T-cell (primary cell): ENCODE results near the gene MPEG1. TPM values are rescaled to one million over a fixed set of nuclear protein-coding genes. Genes with fewer than 3 reads are reported as not detected.

ENCODE experiments used
- ATAC-seq, 4 experiments: fragments of 200-7000 bp in 3 of 4; fragments of 150-1000 bp in 1 of 4; cut with Tn5 transposase; replicated peaks in 1 of 4; 1 replicate in 3 of 4; 2 replicates in 1 of 4; pipeline ENCODE4 v1.10.0; 2021; ENCODE audit warnings: moderate library complexity in 3 of 4, mild to moderate bottlenecking in 2 of 4, moderate number of reproducible peaks in 1 of 4
- CTCF ChIA-PET, 2 donors: fragments of 300-600 bp; sonication (Branson Sonifier 250); formaldehyde crosslinking; loops; one replicate each; lab custom pipeline; 2022; ENCODE audit warnings: antibody characterized with exemption in 2 of 2; lab: Charles Lee
- POLR2A ChIA-PET, 2 donors: fragments of 300-600 bp; sonication (Branson Sonifier 250); formaldehyde crosslinking; loops; one replicate each; lab custom pipeline; 2022; ENCODE audit warnings: antibody characterized with exemption in 2 of 2; lab: Charles Lee
- DNase-seq, 35 experiments: peaks; one replicate each; pipeline versions ENCODE4 v3.0.0 to v3.0.0-alpha.2; 2013 to 2023
- H3K27ac ChIP-seq: one replicate; pipeline ENCODE4 v1.5.1; 2013; ENCODE audit warnings: low read length
- H3K27me3 ChIP-seq, 2 experiments: replicated peaks in 1 of 2; 1 replicate in 1 of 2; 2 replicates in 1 of 2; pipeline versions ENCODE4 v1.6.1 to v1.7.0; 2013; ENCODE audit warnings: low read length in 1 of 2, mixed read lengths in 1 of 2; ENCODE audit not compliant: control insufficient read depth in 2 of 2, insufficient read depth in 2 of 2; ENCODE audit errors: extremely low read depth in 1 of 2
- H3K36me3 ChIP-seq, 2 donors: 1 replicate in 1 of 2; 2 replicates in 1 of 2; pipeline versions ENCODE4 v1.6.1 to v1.7.0; 2013; ENCODE audit warnings: low read length in 1 of 2; ENCODE audit not compliant: control insufficient read depth in 2 of 2, insufficient read depth in 1 of 2; ENCODE audit errors: extremely low read depth in 1 of 2
- H3K4me1 ChIP-seq, 2 experiments: 1 replicate in 1 of 2; 2 replicates in 1 of 2; pipeline versions ENCODE4 v1.6.1 to v1.7.0; 2013; ENCODE audit warnings: low read length in 2 of 2, mixed read lengths in 1 of 2; ENCODE audit not compliant: insufficient read depth in 2 of 2, control insufficient read depth in 1 of 2; ENCODE audit errors: extremely low read depth in 1 of 2
- H3K4me3 ChIP-seq, 2 donors: 1 replicate in 1 of 2; 2 replicates in 1 of 2; pipeline versions ENCODE4 v1.5.1 to v1.7.0; 2013; ENCODE audit warnings: mild to moderate bottlenecking in 2 of 2, low read length in 1 of 2, moderate library complexity in 1 of 2; ENCODE audit not compliant: control insufficient read depth in 1 of 2; ENCODE audit errors: extremely low read depth in 1 of 2
- H3K9me3 ChIP-seq: 2 replicates; pipeline ENCODE4 v1.7.0; 2013
- H3K27ac Mint-ChIP-seq, 2 donors: one replicate each; pipeline ENCODE4 v1.8.0; 2020 to 2021; ENCODE audit warnings: mild to moderate bottlenecking in 2 of 2, mixed read lengths in 2 of 2
- H3K27me3 Mint-ChIP-seq, 2 donors: one replicate each; pipeline ENCODE4 v1.8.0; 2021 to 2022; ENCODE audit warnings: mixed read lengths in 2 of 2
- H3K36me3 Mint-ChIP-seq: one replicate; pipeline ENCODE4 v1.8.0; 2021; ENCODE audit warnings: mixed read lengths
- H3K4me1 Mint-ChIP-seq, 3 donors: one replicate each; pipeline ENCODE4 v1.8.0; 2020 to 2022; ENCODE audit warnings: mixed read lengths in 3 of 3, mild to moderate bottlenecking in 1 of 3
- H3K4me3 Mint-ChIP-seq, 3 donors: one replicate each; pipeline ENCODE4 v1.8.0; 2020 to 2022; ENCODE audit warnings: mild to moderate bottlenecking in 3 of 3, mixed read lengths in 3 of 3, moderate library complexity in 3 of 3
- H3K9me3 Mint-ChIP-seq, 3 donors: one replicate each; pipeline ENCODE4 v1.8.0; 2020 to 2022; ENCODE audit warnings: mixed read lengths in 3 of 3
- WGBS: methylation state at CpG from one replicate; pipeline ENCODE4 v1.1.5; 2013; ENCODE audit warnings: missing lambda C conversion rate; ENCODE audit not compliant: insufficient coverage; 5-methylcytosine and 5-hydroxymethylcytosine counted together
- total RNA-seq, 35 experiments: library from RNA in 6 of 35; stranded (reverse) in 6 of 35; fragments of 120-200 nt in 1 of 35; gene quantifications; one replicate each; pipeline versions ENCODE4 v1.2.1 to v1.2.4 and lab custom pipeline; 2013 to 2026

The MPEG1 gene
- total RNA-seq, 5 donors from 2014 or later (not counting 1 experiment from before 2014, with no cell fraction given): 0.93 to 3.0 (median 1.4) TPM

GRCh38 chr11:59196777-59197176 lies 15.9 kb downstream of the MPEG1 start:
- CTCF ChIA-PET: no interaction called here
- 86% methylated on average over 1 of the region's 2 CpGs for WGBS

DNA sequence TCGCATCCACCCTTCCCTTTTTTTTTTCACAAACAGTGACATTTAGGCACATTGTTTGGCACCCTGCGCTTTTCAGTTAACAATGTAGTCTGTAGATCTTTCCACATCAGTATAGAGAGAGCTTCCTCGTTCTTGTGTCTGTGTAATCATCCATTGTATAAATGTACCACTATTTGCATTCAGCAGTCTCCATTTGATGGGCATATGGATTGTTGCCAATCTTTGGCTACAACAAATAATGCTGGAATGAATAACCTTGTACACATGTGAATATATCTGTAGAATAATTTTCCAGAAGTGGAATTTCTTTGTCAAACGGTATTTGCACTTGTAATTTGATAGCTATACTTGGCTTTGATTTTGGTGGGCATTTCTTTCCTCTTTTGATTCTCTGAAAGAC lies 17.1 kb downstream of the MPEG1 start:
- H3K36me3 Mint-ChIP-seq: peaks cover 16% of the 10 kb centered on the region

More at GRCh38 chr11:59196777-59197176, 15.9 kb downstream of the MPEG1 start:
- no peaks in the 10 kb centered on the region for H3K9me3 Mint-ChIP-seq
- no peak for DNase-seq
- H3K4me1 Mint-ChIP-seq: peaks cover 0 to 18% (median 9%) of the 10 kb centered on the region in 3 donors
- Histone ChIP-seq H3K36me3 (no peaks in the 10 kb centered on the region), H3K4me1 (no peaks in the 10 kb centered on the region), H3K27me3 (no peaks in the 10 kb centered on the region), H3K4me3 (no peak overlapping the region), H3K27ac (no peak overlapping the region), H3K9me3 (no peaks in the 10 kb centered on the region)
- ATAC-seq: no peak
- peaks cover 0 to 3% of the 10 kb centered on the region in 2 donors for H3K27me3 Mint-ChIP-seq
- POLR2A ChIA-PET: no interaction called here
- H3K27ac Mint-ChIP-seq: no peak overlapping the region
- no peak overlapping the region for H3K4me3 Mint-ChIP-seq
- H3K36me3 Mint-ChIP-seq: peaks cover 13% of the 10 kb centered on the region

DNA sequence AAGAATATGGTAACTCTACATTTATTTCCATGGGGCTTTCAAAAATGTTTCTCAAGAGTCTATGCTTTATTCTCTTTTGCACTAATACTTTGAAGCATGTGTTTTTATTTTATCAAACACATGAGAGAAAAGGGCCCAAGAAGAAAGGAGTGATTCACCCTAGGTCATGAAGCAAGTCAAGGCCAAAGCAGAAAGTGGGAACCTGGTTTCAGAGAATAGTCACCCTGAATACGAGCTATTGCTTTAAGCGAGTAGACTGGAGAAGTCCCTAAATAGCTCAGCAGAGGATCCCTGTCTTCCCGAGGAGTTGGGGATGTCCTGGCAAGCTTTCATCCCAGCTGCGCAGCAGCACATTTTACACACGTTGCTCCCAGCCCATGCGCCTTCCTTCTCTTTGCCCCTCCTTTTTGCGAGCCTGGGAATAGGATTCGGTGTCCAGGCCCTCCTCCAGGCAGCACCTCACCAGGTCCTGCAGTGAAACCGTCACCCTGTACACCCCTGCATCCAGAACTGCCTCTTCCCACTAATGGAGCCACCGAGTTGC lies 19.1 kb downstream of the MPEG1 start:
- Mint-ChIP-seq H3K4me1 (peaks cover 0 to 6% (median 2%) of the 10 kb centered on the region in 3 donors), H3K9me3 (no peaks in the 10 kb centered on the region), H3K27ac (no peak overlapping the region), H3K27me3 (peaks cover 0 to 3% of the 10 kb centered on the region in 2 donors), H3K4me3 (no peak overlapping the region), H3K36me3 (peaks cover 19% of the 10 kb centered on the region)
- DNase-seq (no peak), ATAC-seq (no peak)
- H3K4me3 ChIP-seq: no peak overlapping the region
- ChIA-PET POLR2A (no interaction called here), CTCF (interaction anchor here in 1 of 2 donors (0.6 to 1.3 kb wide), 3 partner anchors 9 to 22 kb away, joined by 4 to 5 read pairs (median 4); partner anchors contain the start of gene DTX4)
- no peaks in the 10 kb centered on the region for H3K27me3 ChIP-seq
- WGBS: 89% methylated on average over 10 of the region's 10 CpGs
- no peaks in the 10 kb centered on the region for H3K36me3 ChIP-seq
- H3K4me1 ChIP-seq: no peaks in the 10 kb centered on the region
- no peak overlapping the region for H3K27ac ChIP-seq
- H3K9me3 ChIP-seq: no peaks in the 10 kb centered on the region

More for the DNA sequence above, 17.1 kb downstream of the MPEG1 start:
- H3K4me1 Mint-ChIP-seq: peaks cover 0 to 18% (median 9%) of the 10 kb centered on the region in 3 donors
- no peaks in the 10 kb centered on the region for H3K9me3 Mint-ChIP-seq
- H3K4me3 Mint-ChIP-seq: no peak overlapping the region
- DNase-seq (no peak), ATAC-seq (no peak)
- no peak overlapping the region for H3K27ac Mint-ChIP-seq
- 86% methylated on average over 1 of the region's 4 CpGs for WGBS
- Histone ChIP-seq H3K27ac (no peak overlapping the region), H3K27me3 (no peaks in the 10 kb centered on the region), H3K9me3 (no peaks in the 10 kb centered on the region), H3K36me3 (no peaks in the 10 kb centered on the region), H3K4me1 (no peaks in the 10 kb centered on the region), H3K4me3 (no peak overlapping the region)
- peaks cover 0 to 3% of the 10 kb centered on the region in 2 donors for H3K27me3 Mint-ChIP-seq
- CTCF ChIA-PET: interaction anchor here in 1 of 2 donors (0.5 kb wide), 1 partner anchor 16 kb away, joined by 3 read pairs; no protein-coding TSS in a partner anchor
- POLR2A ChIA-PET: no interaction called here

GRCh38 chr11:59192446-59193020 lies 20.2 kb downstream of the MPEG1 start:
- WGBS: 100% methylated on average over 1 of the region's 4 CpGs
- CTCF ChIA-PET: interaction anchor here in 1 of 2 donors (0.6 kb wide), 1 partner anchor 43 kb away, joined by 3 read pairs; no protein-coding TSS in a partner anchor
- Mint-ChIP-seq H3K36me3 (peaks cover 21% of the 10 kb centered on the region), H3K27ac (no peak overlapping the region), H3K27me3 (peaks cover 0 to 3% of the 10 kb centered on the region in 2 donors), H3K9me3 (no peaks in the 10 kb centered on the region), H3K4me3 (no peak overlapping the region), H3K4me1 (peaks cover 0 to 4% (median 2%) of the 10 kb centered on the region in 3 donors)
- Histone ChIP-seq H3K27me3 (no peaks in the 10 kb centered on the region), H3K9me3 (no peaks in the 10 kb centered on the region), H3K4me1 (no peaks in the 10 kb centered on the region), H3K36me3 (no peaks in the 10 kb centered on the region), H3K27ac (no peak overlapping the region), H3K4me3 (no peak overlapping the region)
- no peak for ATAC-seq
- POLR2A ChIA-PET: no interaction called here
- no peak for DNase-seq

DNA sequence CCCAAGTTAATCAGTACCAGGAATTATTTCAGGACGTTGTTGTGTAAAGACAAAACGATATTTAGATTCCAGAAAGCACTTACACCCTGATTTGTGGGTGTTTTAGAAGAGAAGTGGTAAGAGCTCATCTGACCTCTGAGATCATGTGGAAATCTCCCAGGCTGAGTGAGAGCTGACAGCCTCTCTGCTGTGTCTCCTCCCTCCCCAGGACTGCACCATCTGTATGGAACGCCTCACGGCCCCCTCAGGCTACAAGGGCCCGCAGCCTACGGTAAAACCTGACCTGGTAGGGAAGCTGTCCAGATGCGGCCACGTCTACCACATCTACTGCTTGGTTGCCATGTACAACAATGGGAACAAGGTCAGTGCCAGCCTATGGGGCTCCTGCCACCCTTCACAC lies 20.8 kb downstream of the MPEG1 start:
- H3K4me3 Mint-ChIP-seq: no peak overlapping the region
- peaks cover 0 to 4% (median 2%) of the 10 kb centered on the region in 3 donors for H3K4me1 Mint-ChIP-seq
- no peak overlapping the region for H3K4me3 ChIP-seq
- ATAC-seq (no peak), DNase-seq (no peak)
- no peaks in the 10 kb centered on the region for H3K4me1 ChIP-seq
- 94% methylated on average over 5 of the region's 8 CpGs for whole genome bisulfite sequencing
- POLR2A ChIA-PET: interaction anchor here in 1 of 2 donors (0.6 kb wide), 1 partner anchor 20 kb away, joined by 4 read pairs; the partner anchor contains the start of gene DTX4
- H3K27ac Mint-ChIP-seq: no peak overlapping the region
- H3K27me3 ChIP-seq: no peaks in the 10 kb centered on the region
- H3K36me3 Mint-ChIP-seq: peaks cover 21% of the 10 kb centered on the region
- H3K27me3 Mint-ChIP-seq: peaks cover 0 to 6% of the 10 kb centered on the region in 2 donors
- no peak overlapping the region for H3K27ac ChIP-seq
- CTCF ChIA-PET: interaction anchor here in 1 of 2 donors (1.0 kb wide), 1 partner anchor 12 kb away, joined by 3 read pairs; no protein-coding TSS in a partner anchor
- no peaks in the 10 kb centered on the region for H3K9me3 ChIP-seq
- H3K9me3 Mint-ChIP-seq: no peaks in the 10 kb centered on the region
- no peaks in the 10 kb centered on the region for H3K36me3 ChIP-seq

DNA sequence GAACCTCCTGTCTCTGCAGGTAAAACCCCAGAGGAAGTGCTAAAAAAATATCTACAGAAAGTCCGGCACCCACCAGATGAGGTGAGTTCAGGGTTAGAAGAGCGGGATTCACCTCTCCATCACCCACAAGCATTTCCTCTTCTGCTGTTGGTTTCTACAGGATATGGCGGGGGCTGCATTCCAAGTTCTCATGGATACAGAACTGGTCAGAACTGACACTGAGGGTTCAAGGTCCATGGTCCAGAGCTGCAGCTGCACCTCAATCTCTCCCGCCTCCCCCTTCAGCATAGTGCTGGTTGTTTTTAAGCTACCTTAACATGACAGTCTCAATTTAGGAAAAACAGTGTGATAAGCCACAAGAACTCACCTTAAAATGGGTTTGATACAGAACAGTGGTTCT lies 21.6 kb downstream of the MPEG1 start:
- WGBS: 100% methylated on average over 1 of the region's 4 CpGs
- Histone ChIP-seq H3K4me1 (no peaks in the 10 kb centered on the region), H3K9me3 (no peaks in the 10 kb centered on the region), H3K27ac (no peak overlapping the region), H3K36me3 (no peaks in the 10 kb centered on the region), H3K27me3 (peaks cover 0 to 6% of the 10 kb centered on the region in 2 experiments), H3K4me3 (no peak overlapping the region)
- peaks cover 21% of the 10 kb centered on the region for H3K36me3 Mint-ChIP-seq
- POLR2A ChIA-PET: no interaction called here
- H3K27me3 Mint-ChIP-seq: peaks cover 0 to 7% of the 10 kb centered on the region in 2 donors
- no peaks in the 10 kb centered on the region for H3K9me3 Mint-ChIP-seq
- no peak for ATAC-seq
- no peak for DNase-seq
- CTCF ChIA-PET: interaction anchor here in 1 of 2 donors (1.0 kb wide), 1 partner anchor 11 kb away, joined by 3 read pairs; no protein-coding TSS in a partner anchor
- no peak overlapping the region for H3K27ac Mint-ChIP-seq
- no peak overlapping the region for H3K4me3 Mint-ChIP-seq
- peaks cover 0 to 3% (median 2%) of the 10 kb centered on the region in 3 donors for H3K4me1 Mint-ChIP-seq
